A549 treated with AZD9567 at 1 μM for 4 hours (cell line): ENCODE data around the gene LIG4. TPM values are rescaled to one million over a fixed set of nuclear protein-coding genes. Genes with fewer than 3 reads are reported as not detected.

Source experiments
- total RNA-seq: library from RNA; stranded (reverse); fragments of 200-300 nt; extraction: Qiagen RNA extraction; gene quantifications from 5 replicates; pipeline ENCODE4 v1.2.3, GENCODE V29; 2022; ENCODE audit not compliant: insufficient read depth

LIG4 gene
- total RNA-seq: 3.3 to 5.6 TPM (median 4.2 TPM) in 5 replicates

GRCh38 chr13:108215436-108215835, at the start of gene LIG4:
Gene LIG4 (minus strand): TSS chr13:108215536. CDS start chr13:108211268, 4,268 bp downstream.

GRCh38 chr13:108218044-108218974, 3.0 kb upstream of the LIG4 start, which contains the start of gene ABHD13:
Gene ABHD13 (plus strand): TSS chr13:108218392. CDS start chr13:108229219, 10,827 bp downstream.

Other genes starting within 250 kb of the LIG4 start
- 3.4 to 5.8 TPM (median 5.5 TPM) in 5 replicates for gene ABHD13, start 2.9 kb upstream of the LIG4 start, total RNA-seq
- gene TNFSF13B, start 54.2 kb upstream of the LIG4 start, total RNA-seq: 0.02 to 0.08 TPM (median 0.07 TPM) in 3 of 5 replicates, not detected in the others